ENCODE data around the gene HOXC12.
A peak's percentile ranks its signal among the peaks of the same experiment; 100 is the strongest.

Gene HOXC12

GRCh38 chr12:53971686-53972085, 17.0 kb downstream of the HOXC12 start:
- peaks cover 100% of the 10 kb centered on the region for H3K27me3 ChIP-seq (ENCODE audit: control insufficient read depth, insufficient read depth, low read length)
- no peak overlapping the region for H3K4me3 ChIP-seq (ENCODE audit: low read length)
- no peaks in the 10 kb centered on the region for H3K9me3 ChIP-seq (ENCODE audit: control insufficient read depth, low read depth, low read length)
- peaks cover 7% of the 10 kb centered on the region for H3K4me1 ChIP-seq (ENCODE audit: control insufficient read depth, low read depth, low read length)
- H3K9ac ChIP-seq (ENCODE audit: low read length), result no peak overlapping the region
- H3K36me3 ChIP-seq (ENCODE audit: control insufficient read depth, low read depth, low read length), result no peaks in the 10 kb centered on the region
- H3K27ac ChIP-seq (ENCODE audit: low read length), result no peak overlapping the region

DNA sequence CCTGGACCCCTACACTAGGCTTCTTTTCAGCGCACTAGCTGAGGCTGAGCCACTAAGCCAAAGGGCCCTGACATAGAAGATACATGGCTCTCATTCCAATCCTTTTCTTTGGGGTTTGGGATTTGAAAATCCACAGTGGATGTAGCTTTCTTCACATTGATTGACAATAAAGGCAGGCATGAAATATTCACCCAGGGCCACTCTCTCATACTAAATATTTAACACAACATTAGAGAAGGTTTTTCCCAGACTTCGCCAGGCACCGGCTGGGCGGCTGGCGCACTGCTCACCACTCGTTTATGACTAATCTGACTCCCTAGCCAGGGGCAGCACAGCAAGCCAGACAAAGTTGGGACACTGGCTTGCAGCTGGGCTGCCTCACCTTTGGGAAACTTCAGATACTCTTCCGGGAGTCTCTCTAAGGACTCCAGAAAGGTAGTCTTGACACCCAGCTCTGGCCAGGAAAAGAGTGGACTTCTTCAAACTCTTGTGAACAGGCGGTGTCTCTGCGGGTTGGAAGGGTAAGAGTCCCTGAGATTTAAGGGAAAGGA, 17.5 kb downstream of the HOXC12 start:
- no peak overlapping the region for H3K9ac ChIP-seq (ENCODE audit: low read length)
- peaks cover 7% of the 10 kb centered on the region for H3K4me1 ChIP-seq (ENCODE audit: control insufficient read depth, low read depth, low read length)
- H3K36me3 ChIP-seq (ENCODE audit: control insufficient read depth, low read depth, low read length), result no peaks in the 10 kb centered on the region
- no peaks in the 10 kb centered on the region for H3K9me3 ChIP-seq (ENCODE audit: control insufficient read depth, low read depth, low read length)
- H3K27ac ChIP-seq (ENCODE audit: low read length), result no peak overlapping the region
- peaks cover 100% of the 10 kb centered on the region for H3K27me3 ChIP-seq (ENCODE audit: control insufficient read depth, insufficient read depth, low read length)
- no peak overlapping the region for H3K4me3 ChIP-seq (ENCODE audit: low read length)

DNA sequence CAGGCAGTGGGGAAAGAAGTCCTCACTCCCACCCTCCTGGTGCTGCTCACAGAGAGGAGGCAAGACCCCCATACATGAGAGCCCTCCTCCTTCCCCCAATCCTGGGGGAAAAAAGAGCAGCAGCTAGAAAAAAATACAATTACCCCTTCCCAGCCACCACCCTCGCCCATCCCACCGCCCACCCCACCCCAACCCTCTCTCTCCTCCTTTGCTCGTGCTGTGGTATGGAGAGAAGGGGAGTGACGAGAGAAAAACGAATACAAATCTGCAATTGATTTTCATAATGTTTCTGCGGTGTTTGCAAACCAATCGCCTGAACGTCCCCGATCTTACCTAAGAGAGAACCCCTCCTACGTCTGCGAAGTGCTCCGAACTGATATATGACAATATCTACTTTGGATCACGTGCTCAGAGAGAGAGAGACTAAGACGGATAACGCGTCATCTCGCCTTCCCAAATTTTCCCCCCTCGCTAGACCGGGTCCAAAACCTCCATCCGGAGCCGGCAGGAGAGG, 18.1 kb downstream of the HOXC12 start, which contains the start of gene HOXC11:
TSS of gene HOXC11 (plus strand) at position 405 of the 514 bp plus-strand sequence. CDS start 116 bp downstream, outside the sequence.
- Histone ChIP-seq H3K9ac (ENCODE audit: low read length) (no peak within 1 kb of the TSS), H3K9me3 (ENCODE audit: control insufficient read depth, low read depth, low read length) (no peaks in the 10 kb centered on the region), H3K4me3 (ENCODE audit: low read length) (peak within 1 kb of the TSS; percentile 13), H3K27ac (ENCODE audit: low read length) (no peak within 1 kb of the TSS), H3K4me1 (ENCODE audit: control insufficient read depth, low read depth, low read length) (peaks cover 7% of the 10 kb centered on the region), H3K27me3 (ENCODE audit: control insufficient read depth, insufficient read depth, low read length) (peaks cover 100% of the 10 kb centered on the region), H3K36me3 (ENCODE audit: control insufficient read depth, low read depth, low read length) (no peaks in the 10 kb centered on the region)

DNA sequence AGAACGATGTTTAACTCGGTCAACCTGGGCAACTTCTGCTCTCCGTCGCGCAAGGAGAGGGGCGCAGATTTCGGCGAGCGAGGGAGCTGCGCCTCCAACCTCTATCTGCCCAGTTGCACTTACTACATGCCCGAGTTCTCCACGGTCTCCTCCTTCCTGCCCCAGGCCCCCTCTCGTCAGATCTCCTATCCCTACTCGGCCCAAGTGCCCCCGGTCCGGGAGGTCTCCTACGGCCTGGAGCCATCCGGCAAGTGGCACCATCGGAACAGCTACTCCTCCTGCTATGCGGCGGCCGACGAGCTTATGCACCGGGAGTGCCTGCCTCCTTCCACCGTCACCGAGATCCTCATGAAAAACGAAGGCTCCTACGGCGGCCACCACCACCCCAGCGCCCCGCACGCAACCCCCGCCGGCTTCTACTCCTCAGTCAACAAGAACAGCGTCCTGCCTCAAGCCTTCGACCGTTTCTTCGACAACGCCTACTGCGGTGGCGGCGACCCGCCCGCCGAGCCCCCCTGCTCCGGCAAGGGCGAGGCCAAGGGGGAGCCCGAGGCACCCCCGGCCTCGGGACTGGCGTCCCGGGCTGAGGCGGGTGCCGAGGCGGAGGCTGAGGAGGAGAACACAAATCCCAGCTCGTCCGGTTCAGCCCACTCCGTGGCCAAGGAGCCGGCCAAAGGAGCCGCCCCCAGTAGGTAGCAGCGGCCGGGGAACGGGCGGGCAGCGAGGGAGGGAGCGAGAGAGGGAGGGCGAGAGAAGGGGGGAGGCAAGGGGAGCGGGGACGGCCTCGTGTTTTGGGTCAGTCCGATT, 18.7 kb downstream of the HOXC12 start:
- no peak overlapping the region for H3K27ac ChIP-seq (ENCODE audit: low read length)
- H3K4me1 ChIP-seq (ENCODE audit: control insufficient read depth, low read depth, low read length), result peaks cover 7% of the 10 kb centered on the region
- no peaks in the 10 kb centered on the region for H3K36me3 ChIP-seq (ENCODE audit: control insufficient read depth, low read depth, low read length)
- H3K4me3 ChIP-seq (ENCODE audit: low read length), result peak overlapping the region; percentile 13
- peaks cover 100% of the 10 kb centered on the region for H3K27me3 ChIP-seq (ENCODE audit: control insufficient read depth, insufficient read depth, low read length)
- no peaks in the 10 kb centered on the region for H3K9me3 ChIP-seq (ENCODE audit: control insufficient read depth, low read depth, low read length)
- no peak overlapping the region for H3K9ac ChIP-seq (ENCODE audit: low read length)

- Histone ChIP-seq H3K9me3 (ENCODE audit: control insufficient read depth, low read depth, low read length) (no peaks in the 10 kb centered on the region), H3K36me3 (ENCODE audit: control insufficient read depth, low read depth, low read length) (no peaks in the 10 kb centered on the region), H3K4me3 (ENCODE audit: low read length) (no peak within 1 kb of the TSS), H3K4me1 (ENCODE audit: control insufficient read depth, low read depth, low read length) (peaks cover 7% of the 10 kb centered on the region), H3K9ac (ENCODE audit: low read length) (no peak within 1 kb of the TSS), H3K27me3 (ENCODE audit: control insufficient read depth, insufficient read depth, low read length) (peaks cover 100% of the 10 kb centered on the region), H3K27ac (ENCODE audit: low read length) (no peak within 1 kb of the TSS)
Measured at GRCh38 chr12:53974084-53975063, 19.7 kb downstream of the HOXC12 start, which contains the start of gene HOTAIR. TSS of gene HOTAIR (minus strand) at chr12:53974954.

- Histone ChIP-seq H3K27ac (ENCODE audit: low read length) (no peak overlapping the region), H3K27me3 (ENCODE audit: control insufficient read depth, insufficient read depth, low read length) (peaks cover 100% of the 10 kb centered on the region), H3K9me3 (ENCODE audit: control insufficient read depth, low read depth, low read length) (no peaks in the 10 kb centered on the region), H3K36me3 (ENCODE audit: control insufficient read depth, low read depth, low read length) (no peaks in the 10 kb centered on the region), H3K4me3 (ENCODE audit: low read length) (no peak overlapping the region), H3K9ac (ENCODE audit: low read length) (no peak overlapping the region), H3K4me1 (ENCODE audit: control insufficient read depth, low read depth, low read length) (peaks cover 7% of the 10 kb centered on the region)
Measured at GRCh38 chr12:53975064-53975471, 20.4 kb downstream of the HOXC12 start.

- no peak overlapping the region for H3K27ac ChIP-seq (ENCODE audit: low read length)
- H3K9ac ChIP-seq (ENCODE audit: low read length), result no peak overlapping the region
- no peaks in the 10 kb centered on the region for H3K36me3 ChIP-seq (ENCODE audit: control insufficient read depth, low read depth, low read length)
- no peak overlapping the region for H3K4me3 ChIP-seq (ENCODE audit: low read length)
- peaks cover 7% of the 10 kb centered on the region for H3K4me1 ChIP-seq (ENCODE audit: control insufficient read depth, low read depth, low read length)
- H3K9me3 ChIP-seq (ENCODE audit: control insufficient read depth, low read depth, low read length), result no peaks in the 10 kb centered on the region
- H3K27me3 ChIP-seq (ENCODE audit: control insufficient read depth, insufficient read depth, low read length), result peaks cover 100% of the 10 kb centered on the region
Measured at GRCh38 chr12:53975479-53976152, 20.9 kb downstream of the HOXC12 start.

DNA sequence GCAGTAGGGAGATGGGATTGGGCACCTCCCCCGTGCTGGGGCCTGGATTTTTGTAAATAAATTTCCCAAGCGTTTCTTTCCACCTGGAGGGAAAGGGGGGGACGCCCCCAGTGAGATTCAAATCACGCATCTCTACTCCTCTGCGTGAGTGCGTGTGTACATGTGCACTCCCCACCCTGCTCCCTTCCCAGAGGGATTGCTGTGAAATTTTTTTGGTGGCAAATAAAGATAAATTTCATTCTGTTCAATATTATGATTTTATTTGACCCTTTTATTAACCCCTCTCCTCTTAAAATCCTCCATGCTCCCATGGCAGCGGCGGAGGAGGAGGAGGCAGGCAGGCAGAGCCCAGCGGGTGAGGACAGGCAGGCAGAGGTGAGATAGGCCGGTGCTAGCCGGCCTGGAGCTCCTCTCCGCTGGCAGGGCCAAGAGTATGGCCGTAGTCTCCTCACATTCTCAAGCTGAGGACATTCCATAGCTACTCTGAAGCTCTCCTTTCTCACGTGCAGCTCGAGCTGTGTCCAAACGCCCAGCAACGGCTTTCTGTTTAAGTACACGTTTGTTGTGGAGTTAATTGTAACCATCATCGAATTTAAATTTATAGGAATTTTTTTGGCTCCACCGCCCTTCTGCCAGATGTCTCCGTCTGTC, 21.6 kb downstream of the HOXC12 start:
- Histone ChIP-seq H3K4me3 (ENCODE audit: low read length) (no peak overlapping the region), H3K9me3 (ENCODE audit: control insufficient read depth, low read depth, low read length) (no peaks in the 10 kb centered on the region), H3K9ac (ENCODE audit: low read length) (no peak overlapping the region), H3K27me3 (ENCODE audit: control insufficient read depth, insufficient read depth, low read length) (peaks cover 100% of the 10 kb centered on the region), H3K4me1 (ENCODE audit: control insufficient read depth, low read depth, low read length) (peaks cover 7% of the 10 kb centered on the region), H3K27ac (ENCODE audit: low read length) (no peak overlapping the region), H3K36me3 (ENCODE audit: control insufficient read depth, low read depth, low read length) (no peaks in the 10 kb centered on the region)

- H3K9ac ChIP-seq (ENCODE audit: low read length), result no peak overlapping the region
- H3K27me3 ChIP-seq (ENCODE audit: control insufficient read depth, insufficient read depth, low read length), result peaks cover 100% of the 10 kb centered on the region
- H3K27ac ChIP-seq (ENCODE audit: low read length), result no peak overlapping the region
- no peaks in the 10 kb centered on the region for H3K9me3 ChIP-seq (ENCODE audit: control insufficient read depth, low read depth, low read length)
- H3K4me1 ChIP-seq (ENCODE audit: control insufficient read depth, low read depth, low read length), result peaks cover 7% of the 10 kb centered on the region
- no peaks in the 10 kb centered on the region for H3K36me3 ChIP-seq (ENCODE audit: control insufficient read depth, low read depth, low read length)
- H3K4me3 ChIP-seq (ENCODE audit: low read length), result no peak overlapping the region
Measured at GRCh38 chr12:53976823-53977595, 22.3 kb downstream of the HOXC12 start.
